A673 (cell line): Measurements from ENCODE around the gene PGGHG.
A peak's percentile ranks its signal among the peaks of the same experiment; 100 is the strongest.

Experiments used
- CTCF ChIP-seq: fragments of 300-800, 200-600 bp; sonication (generic); conservative IDR thresholded peaks from 2 replicates; pipeline ENCODE4 v1.5.1; 2017; ENCODE audit warnings: low read depth, mild to moderate bottlenecking, antibody characterized with exemption, low read length, moderate library complexity, mixed read lengths
- EZH2 ChIP-seq: fragments of 200-600 bp; sonication (generic); IDR thresholded peaks from 2 replicates; pipeline ENCODE4 v1.6.1; 2017; ENCODE audit warnings: borderline replicate concordance, low read depth, mild to moderate bottlenecking, mixed read lengths, antibody characterized with exemption, low read length; ENCODE audit not compliant: poor library complexity, severe bottlenecking

GRCh38 chr11:279966-280705, 8.8 kb upstream of the PGGHG start:
- TF ChIP-seq CTCF: 0 out of 2 replicates have a peak, but pooled peaks have one; percentile 8
- no peak for TF ChIP-seq EZH2
